Thyroid gland (tissue), 4 donors: ENCODE data around the gene PGA4.

ENCODE experiments used
- CTCF ChIP-seq, 6 experiments: fragments of 200-600 bp in 3 of 6; fragments of 450-650 bp in 3 of 6; sonication (generic) in 3 of 6; IDR thresholded peaks; one replicate each; pipeline ENCODE4 v1.5.1; 2016 to 2019; ENCODE audit warnings: antibody characterized with exemption in 6 of 6, mild to moderate bottlenecking in 2 of 6, inconsistent platforms in 1 of 6, moderate library complexity in 1 of 6
- POLR2A ChIP-seq, 2 donors: fragments of 450-650 bp; IDR thresholded peaks; one replicate each; pipeline ENCODE4 v1.6.1; 2017; ENCODE audit warnings: antibody characterized with exemption in 2 of 2, mild to moderate bottlenecking in 2 of 2, moderate library complexity in 1 of 2

- no peak for TF ChIP-seq CTCF (IDR thresholded peaks at IDR 0.05)
- no peak for TF ChIP-seq POLR2A (IDR thresholded peaks at IDR 0.05)
These were observed 55.2 kb downstream of the PGA4 start for GRCh38 chr11:61277186-61278000.
